ENCODE results near the gene MVB12B.

Gene MVB12B

GRCh38 chr9:126295516-126295915, 31.1 kb upstream of the MVB12B start:
- no peak overlapping the region for H3K4me2 ChIP-seq (ENCODE audit: low read depth, low read length, poor library complexity, severe bottlenecking)

GRCh38 chr9:126295936-126296600, 30.6 kb upstream of the MVB12B start:
- H4K20me1 ChIP-seq (ENCODE audit: low read depth, low read length): no peaks in the 10 kb centered on the region
- no peaks in the 10 kb centered on the region for H3K9me2 ChIP-seq (replicated peaks; ENCODE audit: insufficient read depth, low read length)
- H3K9ac ChIP-seq (ENCODE audit: low read length): no peak overlapping the region
- no peak overlapping the region for H3K4me3 ChIP-seq (ENCODE audit: insufficient read depth, low read length, poor library complexity, severe bottlenecking)
- H2AFZ ChIP-seq (ENCODE audit: low read depth, low read length, severe bottlenecking): no peak overlapping the region
- no peaks in the 10 kb centered on the region for H3K27me3 ChIP-seq (ENCODE audit: low read length)
- H3K4me2 ChIP-seq (ENCODE audit: low read depth, low read length, poor library complexity, severe bottlenecking): no peak overlapping the region
- H3K79me2 ChIP-seq (ENCODE audit: insufficient read depth, low read length): no peaks in the 10 kb centered on the region
- H3K27ac ChIP-seq (ENCODE audit: low read depth, low read length): no peak overlapping the region
- TF ChIP-seq EZH2phosphoT487 (conservative IDR thresholded peaks at IDR 0.05; ENCODE audit: low read length) (no peak), CTCF (IDR thresholded peaks at IDR 0.05; ENCODE audit: insufficient read depth, low read length, poor library complexity, severe bottlenecking) (no peak)
- no peaks in the 10 kb centered on the region for H3K36me3 ChIP-seq (ENCODE audit: low read length)
- no peaks in the 10 kb centered on the region for H3K9me3 ChIP-seq (ENCODE audit: insufficient read depth, low read length)
- no peaks in the 10 kb centered on the region for H3F3A ChIP-seq (ENCODE audit: insufficient read depth)

More at GRCh38 chr9:126295516-126295915, 31.1 kb upstream of the MVB12B start:
- Histone ChIP-seq H4K20me1 (ENCODE audit: low read depth, low read length) (no peaks in the 10 kb centered on the region), H3K9me3 (ENCODE audit: insufficient read depth, low read length) (no peaks in the 10 kb centered on the region), H3K4me3 (ENCODE audit: insufficient read depth, low read length, poor library complexity, severe bottlenecking) (no peak overlapping the region), H2AFZ (ENCODE audit: low read depth, low read length, severe bottlenecking) (no peak overlapping the region), H3K27me3 (ENCODE audit: low read length) (no peaks in the 10 kb centered on the region), H3K9ac (ENCODE audit: low read length) (no peak overlapping the region), H3F3A (ENCODE audit: insufficient read depth) (no peaks in the 10 kb centered on the region), H3K27ac (ENCODE audit: low read depth, low read length) (no peak overlapping the region), H3K9me2 (replicated peaks; ENCODE audit: insufficient read depth, low read length) (no peaks in the 10 kb centered on the region), H3K79me2 (ENCODE audit: insufficient read depth, low read length) (no peaks in the 10 kb centered on the region), H3K36me3 (ENCODE audit: low read length) (no peaks in the 10 kb centered on the region)
- TF ChIP-seq CTCF (IDR thresholded peaks at IDR 0.05; ENCODE audit: insufficient read depth, low read length, poor library complexity, severe bottlenecking) (no peak), EZH2phosphoT487 (conservative IDR thresholded peaks at IDR 0.05; ENCODE audit: low read length) (no peak)

GRCh38 chr9:126296687-126297086, 29.9 kb upstream of the MVB12B start:
- Histone ChIP-seq H4K20me1 (ENCODE audit: low read depth, low read length) (no peaks in the 10 kb centered on the region), H3K27me3 (ENCODE audit: low read length) (no peaks in the 10 kb centered on the region), H3K79me2 (ENCODE audit: insufficient read depth, low read length) (no peaks in the 10 kb centered on the region), H3K4me2 (ENCODE audit: low read depth, low read length, poor library complexity, severe bottlenecking) (no peak overlapping the region), H3K27ac (ENCODE audit: low read depth, low read length) (no peak overlapping the region), H2AFZ (ENCODE audit: low read depth, low read length, severe bottlenecking) (no peak overlapping the region), H3K9me3 (ENCODE audit: insufficient read depth, low read length) (no peaks in the 10 kb centered on the region), H3K36me3 (ENCODE audit: low read length) (no peaks in the 10 kb centered on the region), H3F3A (ENCODE audit: insufficient read depth) (no peaks in the 10 kb centered on the region), H3K9me2 (replicated peaks; ENCODE audit: insufficient read depth, low read length) (no peaks in the 10 kb centered on the region), H3K9ac (ENCODE audit: low read length) (no peak overlapping the region), H3K4me3 (ENCODE audit: insufficient read depth, low read length, poor library complexity, severe bottlenecking) (no peak overlapping the region)
- TF ChIP-seq CTCF (IDR thresholded peaks at IDR 0.05; ENCODE audit: insufficient read depth, low read length, poor library complexity, severe bottlenecking): no peak
- no peak for TF ChIP-seq EZH2phosphoT487 (conservative IDR thresholded peaks at IDR 0.05; ENCODE audit: low read length)

Measured in SU-DHL-6 (cell line).